SH-SY5Y (cell line): ENCODE data around the gene ADGRD2.
A peak's percentile ranks its signal among the peaks of the same experiment; 100 is the strongest.

Experiments used
- GATA2 ChIP-seq: IDR thresholded peaks from 2 replicates; pipeline ENCODE4 v1.6.1; 2011; ENCODE audit warnings: mild to moderate bottlenecking, low read depth, low read length
- GATA3 ChIP-seq: IDR thresholded peaks from 2 replicates; pipeline ENCODE4 v1.6.1; 2011; ENCODE audit warnings: low read depth, mild to moderate bottlenecking, low read length, moderate library complexity

The ADGRD2 gene

DNA sequence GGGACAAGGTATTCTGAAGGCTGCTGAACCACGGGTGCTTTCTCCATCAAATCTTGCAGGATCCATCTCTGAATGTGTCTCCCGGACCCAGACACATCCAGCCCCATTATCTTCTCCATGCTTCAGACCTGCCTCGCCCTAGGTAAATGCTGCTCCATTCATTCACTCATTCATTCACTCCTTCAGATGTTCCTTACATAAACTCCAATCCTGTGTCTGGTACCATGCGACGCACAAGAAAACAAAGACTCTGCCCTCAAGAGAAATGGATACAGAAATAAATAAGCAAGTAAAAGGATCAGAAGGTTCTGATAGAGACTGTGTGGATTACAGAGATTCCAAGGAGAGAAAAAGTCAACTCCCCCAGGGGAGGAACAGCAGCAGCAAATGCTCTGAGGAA is 27.1 kb upstream of the ADGRD2 start:
- TF ChIP-seq GATA3 (no peak), GATA2 (no peak)

DNA sequence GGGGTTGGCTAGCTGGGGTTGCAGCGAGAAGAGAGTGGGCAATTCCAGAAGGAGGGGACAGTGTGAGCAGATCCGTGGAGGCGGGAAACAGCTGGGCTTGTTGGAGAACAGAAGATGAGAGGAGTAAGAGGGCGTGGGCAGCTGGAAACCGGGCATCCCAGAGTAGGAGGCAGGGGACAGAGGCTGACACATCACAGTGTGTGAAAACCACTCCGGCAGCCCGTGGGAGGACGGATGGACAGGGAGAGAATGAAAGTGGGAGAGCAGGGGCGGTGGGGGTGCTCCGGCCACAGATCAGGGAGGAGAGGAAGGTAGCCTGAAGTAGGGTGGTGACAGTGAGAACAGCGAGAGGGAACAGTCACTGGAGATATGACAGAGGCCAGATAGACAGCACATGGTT is 26.7 kb upstream of the ADGRD2 start:
- TF ChIP-seq GATA2 (no peak), GATA3 (no peak)

DNA sequence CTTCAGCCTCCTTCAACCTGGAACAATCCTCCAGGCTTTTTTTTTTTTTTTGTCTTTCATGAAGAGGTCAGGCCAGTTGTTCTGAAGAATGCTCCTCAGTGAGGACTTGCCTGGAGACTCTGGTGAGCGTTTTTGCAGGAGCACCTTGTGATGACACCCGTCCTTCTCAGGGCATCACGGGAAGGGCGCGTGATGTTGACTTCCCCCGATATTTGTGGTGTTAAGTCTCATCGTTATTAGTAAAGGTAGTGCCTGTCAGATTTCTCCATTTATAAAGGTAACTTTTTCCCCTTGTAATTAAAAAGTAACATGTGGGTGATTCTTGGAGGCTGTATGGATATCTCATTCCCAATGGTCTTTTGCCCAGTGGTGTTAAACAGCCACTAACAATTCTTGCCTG is 23.9 kb upstream of the ADGRD2 start:
- no peak for TF ChIP-seq GATA2
- no peak for TF ChIP-seq GATA3

- no peak for TF ChIP-seq GATA3
- TF ChIP-seq GATA2: no peak
Observed at GRCh38 chr9:124427281-124427680, 23.0 kb upstream of the ADGRD2 start.

DNA sequence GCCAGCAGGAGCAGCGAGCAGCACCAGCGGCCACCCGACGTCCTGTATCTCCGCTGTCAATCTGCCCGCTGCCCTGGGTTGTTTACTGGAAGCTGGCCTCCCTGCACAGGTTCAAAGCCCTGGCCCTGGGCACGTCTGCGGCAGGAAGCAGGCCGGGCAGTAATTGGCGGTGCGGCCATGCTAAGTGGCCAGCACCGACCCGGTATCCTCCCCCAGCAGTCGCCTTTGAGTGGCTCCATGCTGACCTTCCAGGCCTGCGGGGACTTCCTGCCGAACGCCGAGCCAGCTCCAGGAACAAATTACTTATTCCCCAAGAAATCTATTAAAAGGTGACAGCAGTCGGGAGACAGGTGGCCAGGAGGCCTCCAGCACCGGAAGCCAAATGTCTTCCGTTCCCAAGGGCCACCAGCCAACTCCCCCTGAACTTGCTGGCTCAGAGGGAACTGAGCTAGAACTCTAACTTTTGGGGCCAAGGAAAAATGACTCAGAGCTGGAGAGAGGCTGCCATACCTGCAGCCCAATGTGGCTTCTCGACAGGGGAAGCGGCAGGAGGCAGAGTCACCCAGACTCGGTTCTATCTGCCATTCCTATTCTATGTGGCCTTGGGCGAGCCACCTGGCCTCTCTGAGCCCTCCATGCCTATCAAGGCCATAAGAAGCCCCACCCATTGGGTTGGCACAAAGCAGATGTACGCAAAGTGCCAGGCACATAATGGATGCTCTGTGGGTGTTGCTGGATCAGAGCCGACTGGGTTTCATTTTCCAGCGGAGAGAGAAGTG is 21.3 kb upstream of the ADGRD2 start:
- TF ChIP-seq GATA2 (peak; percentile 26; the same call in 1 of the 2 replicates), GATA3 (no peak)

- no peak for TF ChIP-seq GATA2
- no peak for TF ChIP-seq GATA3
Observed at GRCh38 chr9:124429530-124429867, 20.8 kb upstream of the ADGRD2 start.

GRCh38 chr9:124436320-124436719 is 13.9 kb upstream of the ADGRD2 start:
- TF ChIP-seq GATA2 (no peak), GATA3 (no peak)

GRCh38 chr9:124437086-124437485 is 13.2 kb upstream of the ADGRD2 start:
- TF ChIP-seq GATA2 (no peak), GATA3 (no peak)

- no peak for TF ChIP-seq GATA3
- no peak for TF ChIP-seq GATA2
Observed at GRCh38 chr9:124438091-124438490, 12.2 kb upstream of the ADGRD2 start.

- no peak for TF ChIP-seq GATA3
- TF ChIP-seq GATA2: no peak
Observed at GRCh38 chr9:124439086-124439485, 11.2 kb upstream of the ADGRD2 start.

DNA sequence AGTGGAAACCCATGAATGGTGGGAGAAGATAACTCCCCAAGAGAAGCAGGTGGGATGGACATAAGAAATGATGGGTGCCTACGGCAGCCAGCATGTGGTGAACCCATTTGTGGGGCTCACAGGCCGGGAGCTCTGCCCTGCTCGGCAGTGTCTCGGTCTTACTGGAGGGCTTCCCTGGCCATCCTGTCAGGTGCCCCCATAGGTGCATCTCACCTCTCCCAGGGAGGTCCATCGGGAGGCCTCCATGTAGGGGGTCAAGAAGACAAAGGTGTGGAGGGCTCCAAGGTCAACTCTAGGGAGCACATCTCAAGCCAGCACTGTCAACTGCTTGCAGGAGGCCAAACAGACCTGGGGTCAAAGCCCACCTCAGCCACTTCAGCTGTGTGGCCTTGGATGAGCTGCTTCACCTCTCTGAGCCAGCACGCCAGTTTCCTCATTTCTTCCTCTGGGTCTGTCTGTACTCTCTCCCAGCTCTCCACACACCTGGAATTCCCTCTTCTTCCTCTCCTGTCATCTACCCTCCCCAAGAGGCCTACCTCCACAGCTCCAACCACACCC is 10.5 kb upstream of the ADGRD2 start:
- TF ChIP-seq GATA2 (no peak), GATA3 (no peak)

- TF ChIP-seq GATA3: no peak
- TF ChIP-seq GATA2: no peak
Observed at GRCh38 chr9:124440786-124441185, 9.5 kb upstream of the ADGRD2 start.

DNA sequence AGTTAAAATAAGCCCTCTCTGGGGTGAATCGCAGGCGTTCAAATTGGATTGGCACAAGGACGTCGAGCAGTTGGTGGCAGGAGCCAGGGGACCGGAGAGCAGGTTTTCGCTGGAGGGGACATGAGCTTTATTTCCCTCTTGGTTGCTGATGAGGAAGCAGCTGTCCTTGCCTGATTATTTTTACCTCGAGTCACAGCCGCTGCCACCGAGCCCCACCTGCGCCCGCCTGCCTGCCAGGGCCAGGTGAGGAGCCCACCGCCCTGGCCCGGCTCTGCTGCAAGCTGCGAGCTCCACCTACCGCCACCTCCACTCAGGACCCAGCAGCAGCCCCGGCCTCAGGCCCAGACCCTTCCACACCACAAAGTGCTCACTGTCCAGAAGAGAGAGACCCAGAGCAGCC is 9.0 kb upstream of the ADGRD2 start:
- TF ChIP-seq GATA2 (no peak), GATA3 (no peak)

GRCh38 chr9:124442379-124442778 is 7.9 kb upstream of the ADGRD2 start:
- TF ChIP-seq GATA3 (no peak), GATA2 (no peak)

DNA sequence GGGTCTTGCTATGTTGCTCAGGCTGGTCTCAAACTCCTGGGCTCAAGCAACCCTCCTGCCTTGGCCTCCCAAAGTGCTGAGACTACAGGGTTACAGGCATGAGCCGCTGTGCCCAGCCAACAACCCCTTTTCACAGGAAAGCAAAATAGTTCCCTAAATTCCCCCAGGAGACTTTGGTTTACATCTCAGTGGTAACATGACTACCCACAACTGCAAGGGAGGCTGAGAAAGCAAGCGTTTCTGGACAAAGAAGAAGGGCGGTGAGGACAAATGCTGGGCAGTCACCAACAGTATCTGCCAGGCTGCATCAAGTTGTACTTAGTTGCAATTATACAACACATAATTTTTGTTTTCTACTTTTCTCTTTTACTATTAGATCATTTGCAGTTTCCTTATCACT is 7.4 kb upstream of the ADGRD2 start:
- TF ChIP-seq GATA3 (no peak), GATA2 (no peak)

GRCh38 chr9:124443625-124444024 is 6.6 kb upstream of the ADGRD2 start:
- no peak for TF ChIP-seq GATA2
- no peak for TF ChIP-seq GATA3

DNA sequence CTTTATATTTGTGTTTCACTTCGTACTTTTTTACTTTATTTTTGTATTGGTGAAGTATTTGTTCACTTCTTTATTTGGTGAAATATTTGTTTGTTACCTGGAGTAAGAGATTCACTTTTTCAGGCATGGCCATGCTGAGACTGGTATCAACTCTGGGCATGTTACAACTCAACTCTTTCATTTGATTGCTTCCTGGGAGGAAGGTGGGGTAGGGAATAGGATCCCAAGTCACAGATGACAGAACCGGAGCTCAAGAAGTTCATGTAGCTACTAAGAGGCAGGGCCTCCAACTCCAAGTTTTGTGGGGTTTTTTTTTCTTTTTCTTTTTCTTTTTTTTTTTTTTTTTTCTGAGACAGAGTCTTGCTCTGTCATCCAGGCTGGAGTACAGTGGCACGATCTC is 6.1 kb upstream of the ADGRD2 start:
- TF ChIP-seq GATA2 (no peak), GATA3 (no peak)
